ENCODE results near the gene PI4KB.

The PI4KB gene

DNA sequence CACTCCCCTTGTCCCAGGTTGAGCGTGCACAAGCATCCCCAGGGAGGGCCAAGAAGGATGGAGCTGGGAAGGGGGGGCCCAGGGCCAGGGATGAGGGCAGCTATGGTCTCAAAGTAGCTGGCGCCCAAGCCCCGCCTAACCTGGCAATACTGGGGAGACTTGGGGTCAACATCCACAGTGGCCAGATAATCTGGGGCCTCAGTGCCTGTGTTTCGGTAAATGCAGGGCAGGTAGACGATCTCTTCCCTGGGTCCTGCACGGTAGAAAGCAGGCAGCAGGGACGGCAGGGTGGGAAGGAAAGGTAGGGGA is 42.0 kb upstream of the PI4KB start:
- no peak for DNase-seq (ENCODE audit: low spot score)
- TF ChIP-seq, protein P1, sequence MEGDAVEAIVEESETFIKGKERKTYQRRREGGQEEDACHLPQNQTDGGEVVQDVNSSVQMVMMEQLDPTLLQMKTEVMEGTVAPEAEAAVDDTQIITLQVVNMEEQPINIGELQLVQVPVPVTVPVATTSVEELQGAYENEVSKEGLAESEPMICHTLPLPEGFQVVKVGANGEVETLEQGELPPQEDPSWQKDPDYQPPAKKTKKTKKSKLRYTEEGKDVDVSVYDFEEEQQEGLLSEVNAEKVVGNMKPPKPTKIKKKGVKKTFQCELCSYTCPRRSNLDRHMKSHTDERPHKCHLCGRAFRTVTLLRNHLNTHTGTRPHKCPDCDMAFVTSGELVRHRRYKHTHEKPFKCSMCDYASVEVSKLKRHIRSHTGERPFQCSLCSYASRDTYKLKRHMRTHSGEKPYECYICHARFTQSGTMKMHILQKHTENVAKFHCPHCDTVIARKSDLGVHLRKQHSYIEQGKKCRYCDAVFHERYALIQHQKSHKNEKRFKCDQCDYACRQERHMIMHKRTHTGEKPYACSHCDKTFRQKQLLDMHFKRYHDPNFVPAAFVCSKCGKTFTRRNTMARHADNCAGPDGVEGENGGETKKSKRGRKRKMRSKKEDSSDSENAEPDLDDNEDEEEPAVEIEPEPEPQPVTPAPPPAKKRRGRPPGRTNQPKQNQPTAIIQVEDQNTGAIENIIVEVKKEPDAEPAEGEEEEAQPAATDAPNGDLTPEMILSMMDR (IDR thresholded peaks at IDR 0.05; ENCODE audit: borderline replicate concordance, control extremely low read depth, extremely low read depth, insufficient read depth, missing control alignments), result no peak
- in situ Hi-C loops (cut with MboI; ENCODE audit: low sequenced_read_pairs, unreplicated experiment), result no loop called here

DNA sequence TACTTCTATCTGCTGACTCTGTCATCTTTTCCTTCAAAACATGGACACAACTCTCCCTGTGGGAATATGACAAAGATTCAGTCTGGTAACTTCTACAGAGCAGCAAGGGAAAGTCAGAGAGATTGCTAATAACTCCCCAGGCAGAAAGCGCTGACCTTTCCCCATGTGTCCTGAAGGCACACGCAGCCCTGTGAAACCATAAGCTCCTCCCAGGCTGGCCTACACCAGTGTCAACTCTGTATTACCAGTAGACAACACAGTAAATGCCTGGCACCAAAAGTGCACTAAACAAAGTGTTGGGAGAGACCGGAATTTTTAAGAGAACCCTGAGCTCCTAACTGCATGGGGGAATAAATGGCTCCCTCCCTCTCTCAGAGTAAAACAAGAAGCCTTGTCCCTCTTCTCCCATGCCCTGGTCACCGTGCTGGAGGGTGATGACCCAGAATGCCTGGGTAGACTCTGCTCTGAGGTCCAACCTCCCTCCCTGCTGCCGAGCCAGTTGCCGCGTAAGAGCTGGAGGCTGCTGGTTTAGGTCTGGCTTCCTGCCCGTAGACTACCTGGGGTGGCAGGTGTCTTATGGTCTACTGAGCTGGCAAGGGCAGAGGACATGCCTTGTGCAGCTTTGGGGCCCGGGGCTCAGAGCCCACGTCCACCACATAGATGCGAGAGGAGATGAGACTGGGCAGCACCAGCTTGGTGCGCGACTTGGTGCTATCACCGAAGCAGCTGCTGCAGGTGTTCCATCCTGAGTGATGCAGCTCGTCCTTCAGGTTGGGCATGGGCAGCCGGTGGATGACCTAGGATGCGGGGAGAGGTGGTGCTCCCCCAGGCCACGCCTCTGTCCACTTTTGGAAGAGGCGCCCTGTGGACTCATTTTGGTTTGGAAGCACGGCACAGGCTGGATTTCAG is 41.4 kb upstream of the PI4KB start:
- DNase-seq (ENCODE audit: low spot score), result no peak
- TF ChIP-seq, protein P1 (IDR thresholded peaks at IDR 0.05; ENCODE audit: borderline replicate concordance, control extremely low read depth, extremely low read depth, insufficient read depth, missing control alignments), result no peak
- in situ Hi-C loops (cut with MboI; ENCODE audit: low sequenced_read_pairs, unreplicated experiment), result no loop called here

DNA sequence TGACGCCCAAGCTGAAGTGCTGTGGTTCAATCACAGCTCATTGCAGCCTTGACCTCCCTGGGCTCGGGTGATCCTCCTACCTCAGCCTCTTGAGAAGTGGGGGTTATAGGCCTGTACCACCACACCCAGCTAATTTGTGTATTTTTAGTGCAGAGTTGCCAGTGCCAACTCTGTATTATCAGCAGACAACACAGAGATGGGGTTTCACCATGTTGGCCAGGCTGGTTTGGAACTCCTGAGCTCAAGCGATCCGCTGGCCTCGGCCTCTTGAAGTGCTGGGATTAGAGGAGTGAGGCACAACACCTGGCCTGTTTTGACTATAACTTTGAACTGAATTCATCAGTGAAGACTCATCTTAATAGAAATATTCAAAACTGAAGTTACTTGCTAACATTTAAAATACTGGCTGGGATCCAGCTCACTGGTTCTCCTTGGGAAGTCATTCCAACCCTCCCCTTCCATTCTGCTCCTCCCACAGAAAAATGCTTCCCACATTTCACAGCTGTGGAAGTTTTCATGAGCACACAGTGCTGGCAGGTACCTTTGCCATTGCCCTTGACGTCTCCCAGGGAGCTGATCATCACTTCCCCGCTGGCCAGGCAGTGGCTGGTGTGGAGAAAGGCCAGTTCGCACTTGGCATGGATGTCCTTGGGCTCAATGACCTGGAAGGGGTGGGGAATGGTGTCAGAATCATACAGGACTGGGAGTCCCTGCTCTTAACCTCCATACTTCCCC is 40.6 kb upstream of the PI4KB start:
- no peak for DNase-seq (ENCODE audit: low spot score)
- in situ Hi-C loops (cut with MboI; ENCODE audit: low sequenced_read_pairs, unreplicated experiment), result no loop called here
- TF ChIP-seq, protein P1 (IDR thresholded peaks at IDR 0.05; ENCODE audit: borderline replicate concordance, control extremely low read depth, extremely low read depth, insufficient read depth, missing control alignments), result no peak

DNA sequence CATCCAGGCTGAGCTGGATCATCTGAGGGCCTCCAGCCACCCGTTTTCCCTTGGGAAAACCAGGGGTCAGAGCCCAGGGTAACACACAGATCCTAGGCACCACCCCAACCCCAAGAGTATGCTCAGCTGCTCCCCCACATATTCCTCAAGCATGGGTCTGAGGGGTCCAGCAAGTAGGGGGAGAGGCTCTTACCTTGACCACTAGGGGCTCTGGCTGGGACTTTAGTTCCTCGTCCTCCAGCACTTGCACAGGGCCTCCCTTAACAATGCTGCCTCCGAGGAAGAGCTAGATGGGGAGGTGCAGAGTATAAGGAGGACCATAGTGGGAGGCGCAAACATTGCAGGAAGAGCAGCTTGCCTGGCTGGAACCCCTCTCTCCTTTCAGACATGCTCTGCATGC is 37.8 kb upstream of the PI4KB start:
- TF ChIP-seq, protein P1 (IDR thresholded peaks at IDR 0.05; ENCODE audit: borderline replicate concordance, control extremely low read depth, extremely low read depth, insufficient read depth, missing control alignments), result no peak
- in situ Hi-C loops (cut with MboI; ENCODE audit: low sequenced_read_pairs, unreplicated experiment), result no loop called here
- no peak for DNase-seq (ENCODE audit: low spot score)

DNA sequence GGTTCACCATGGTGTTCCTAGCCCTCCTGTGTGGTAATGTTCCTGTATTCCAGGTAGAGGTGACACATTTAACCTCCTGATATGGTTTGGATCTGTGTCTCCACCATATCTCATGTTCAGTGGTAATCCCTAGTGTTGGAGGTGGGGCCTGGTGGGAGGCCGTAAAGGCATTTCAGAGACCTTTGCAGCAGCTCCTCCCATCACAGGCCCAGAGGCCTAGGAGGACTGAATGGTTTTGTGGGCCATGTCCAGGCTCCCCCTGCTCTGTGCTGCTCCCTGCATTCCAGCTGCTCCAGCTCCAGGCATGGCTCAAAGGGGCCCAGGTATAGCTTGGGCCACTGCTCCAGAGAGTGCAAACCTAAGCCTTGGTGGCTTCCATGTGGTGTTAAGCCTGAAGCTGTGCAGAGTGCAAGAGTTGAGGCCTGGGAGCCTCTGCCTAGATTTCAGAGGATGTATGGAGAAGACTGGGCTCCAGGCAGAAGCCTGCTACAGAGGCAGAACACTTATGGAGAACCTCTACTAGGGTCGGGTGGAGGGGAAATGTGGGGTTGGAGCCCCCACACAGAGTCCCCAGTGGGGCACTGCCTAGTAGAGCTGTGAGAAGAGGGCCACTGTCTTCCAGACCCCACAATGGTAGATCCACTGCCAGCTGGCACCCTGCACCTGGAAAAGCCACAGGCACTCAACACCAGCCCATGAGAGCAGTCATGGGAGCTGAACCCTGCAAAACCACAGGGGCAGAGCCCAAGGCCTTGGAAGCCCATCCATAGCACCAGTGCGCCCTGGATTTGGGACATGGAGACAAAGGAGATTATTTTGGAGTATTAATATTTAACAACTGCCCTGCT is 35.3 kb upstream of the PI4KB start:
- no peak for DNase-seq (ENCODE audit: low spot score)
- TF ChIP-seq, protein P1 (IDR thresholded peaks at IDR 0.05; ENCODE audit: borderline replicate concordance, control extremely low read depth, extremely low read depth, insufficient read depth, missing control alignments), result no peak
- in situ Hi-C loops (cut with MboI; ENCODE audit: low sequenced_read_pairs, unreplicated experiment), result no loop called here

DNA sequence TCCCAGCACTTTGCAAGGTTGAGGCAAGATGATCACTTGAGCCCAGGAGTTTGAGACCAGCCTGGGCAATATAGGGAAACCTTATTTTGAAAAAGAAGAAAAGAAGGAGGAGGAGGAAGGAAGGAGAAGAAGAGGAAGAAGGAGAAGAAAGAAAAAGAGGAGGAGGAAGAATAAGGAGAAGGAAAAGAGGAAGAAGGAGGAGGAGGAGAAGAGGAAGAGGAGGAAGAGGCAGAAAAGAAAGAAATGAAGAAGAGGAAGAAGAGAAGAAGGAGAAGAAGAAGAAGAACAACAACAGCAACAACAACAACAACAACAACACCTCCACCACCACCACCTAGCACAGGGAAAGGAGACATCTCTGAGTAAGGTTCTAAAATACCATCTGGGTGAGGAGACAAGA is 34.7 kb upstream of the PI4KB start:
- no peak for DNase-seq (ENCODE audit: low spot score)
- in situ Hi-C loops (cut with MboI; ENCODE audit: low sequenced_read_pairs, unreplicated experiment), result no loop called here

More for the DNA sequence above, 34.7 kb upstream of the PI4KB start:
- TF ChIP-seq, protein P1 (IDR thresholded peaks at IDR 0.05; ENCODE audit: borderline replicate concordance, control extremely low read depth, extremely low read depth, insufficient read depth, missing control alignments), result no peak
